Adipocyte (in vitro differentiated cells): ENCODE results near the gene SLC9A3.
"Not testable (repeated sequence)": the region's sequence is repeated elsewhere in the genome, so short reads cannot be mapped to it uniquely, and the experiment has no call there.

Experiments used
- DNase-seq: peaks from one replicate; pipeline ENCODE4 v3.0.0-alpha.2; 2015; ENCODE audit warnings: low read depth
- H3K27me3 ChIP-seq: replicated peaks from 2 replicates; pipeline ENCODE4 v1.7.0; 2013; ENCODE audit warnings: mild to moderate bottlenecking, low read length, moderate library complexity; ENCODE audit not compliant: control insufficient read depth, insufficient read depth
- H3K36me3 ChIP-seq: 2 replicates; pipeline ENCODE4 v1.7.0; 2013; ENCODE audit warnings: low read length, mild to moderate bottlenecking, moderate library complexity; ENCODE audit not compliant: control insufficient read depth, insufficient read depth, severe bottlenecking
- H3K4me1 ChIP-seq: 2 replicates; pipeline ENCODE4 v1.7.0; 2013; ENCODE audit warnings: mild to moderate bottlenecking, low read length, moderate library complexity; ENCODE audit not compliant: control insufficient read depth, insufficient read depth
- H3K4me3 ChIP-seq: 2 replicates; pipeline ENCODE4 v1.7.0; 2013; ENCODE audit warnings: mild to moderate bottlenecking, low read length, moderate library complexity
- H3K9ac ChIP-seq: 2 replicates; pipeline ENCODE4 v1.7.0; 2013; ENCODE audit warnings: mild to moderate bottlenecking, low read length, moderate library complexity
- H3K9me3 ChIP-seq: 2 replicates; pipeline ENCODE4 v1.7.0; 2013; ENCODE audit warnings: mild to moderate bottlenecking, low read length, moderate library complexity; ENCODE audit not compliant: control insufficient read depth

Gene SLC9A3

DNA sequence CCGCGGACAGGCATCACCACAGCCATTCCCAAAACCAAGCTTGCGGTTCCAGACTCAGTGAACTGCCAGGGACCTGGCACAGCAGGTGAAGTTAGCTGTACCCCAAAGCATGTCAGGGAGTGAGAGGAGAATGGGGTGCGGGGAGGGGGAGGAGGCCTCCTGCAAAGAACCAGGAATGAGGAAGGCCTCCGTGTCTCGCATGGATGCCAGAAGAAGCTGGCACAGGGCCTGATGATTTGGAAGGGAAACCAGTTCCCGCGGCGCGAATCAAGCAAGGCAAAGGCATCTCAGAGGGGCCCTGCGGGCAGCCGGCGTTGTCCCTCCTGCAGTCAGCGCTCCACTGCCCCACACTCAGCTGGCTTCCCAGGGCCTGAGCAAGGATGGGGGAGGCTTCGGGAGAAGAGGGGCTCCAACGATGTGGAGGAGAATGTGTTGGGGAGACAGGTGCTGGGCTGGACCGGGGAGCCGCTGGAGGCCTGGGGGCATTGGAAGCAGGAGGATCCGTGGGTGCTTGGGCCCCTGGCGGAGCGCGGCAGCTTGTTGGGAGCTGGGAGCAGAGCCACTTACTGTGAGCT is 14.6 kb downstream of the SLC9A3 start:
- Histone ChIP-seq H3K36me3 (no peaks in the 10 kb centered on the region), H3K27me3 (peaks cover 21% of the 10 kb centered on the region), H3K9me3 (no peaks in the 10 kb centered on the region), H3K9ac (no peak overlapping the region), H3K4me3 (no peak overlapping the region), H3K4me1 (no peaks in the 10 kb centered on the region)
- DNase-seq: no peak

- DNase-seq, H3K4me1 ChIP-seq, H3K4me3 ChIP-seq, H3K9me3 ChIP-seq, H3K36me3 ChIP-seq, H3K9ac ChIP-seq: not testable (repeated sequence)
- H3K27me3 ChIP-seq: peaks cover 25% of the 10 kb centered on the region
Measured at GRCh38 chr5:507986-508575, 16.2 kb downstream of the SLC9A3 start.

DNA sequence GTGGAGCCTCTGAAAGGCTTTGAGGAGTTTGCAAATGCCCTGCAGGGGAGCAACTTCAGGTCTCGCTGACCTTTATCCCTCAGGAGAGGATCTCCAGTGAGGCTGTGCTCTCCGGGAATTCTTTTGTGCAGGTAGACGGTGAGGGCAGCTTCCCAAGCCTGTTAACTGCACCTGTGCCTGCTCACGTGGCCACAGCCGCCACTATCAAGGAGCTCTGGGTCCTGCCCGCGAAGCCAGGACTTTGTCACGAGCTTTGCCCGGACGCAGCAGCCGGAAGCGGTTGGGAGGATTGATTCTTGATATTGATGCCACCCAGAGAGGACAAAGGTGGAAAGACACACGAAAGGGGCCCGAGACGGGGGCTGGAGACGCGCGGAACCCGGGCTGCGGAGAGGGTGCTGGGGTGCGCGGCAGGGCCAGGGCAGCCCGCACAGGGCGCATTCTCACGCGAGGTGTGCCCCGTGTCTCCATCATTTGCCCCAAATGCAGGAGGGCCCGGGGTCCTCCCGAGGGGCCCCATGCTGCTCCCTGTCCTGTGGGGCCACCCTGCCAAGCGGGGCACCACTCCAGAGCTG is 18.2 kb downstream of the SLC9A3 start:
- Histone ChIP-seq H3K4me3 (no peak overlapping the region), H3K36me3 (no peaks in the 10 kb centered on the region), H3K9me3 (peaks cover 10% of the 10 kb centered on the region), H3K27me3 (peaks cover 28% of the 10 kb centered on the region), H3K9ac (no peak overlapping the region), H3K4me1 (no peaks in the 10 kb centered on the region)
- DNase-seq: no peak

GRCh38 chr5:504326-505154 is 19.7 kb downstream of the SLC9A3 start:
- Histone ChIP-seq H3K4me1 (no peaks in the 10 kb centered on the region), H3K9me3 (peaks cover 10% of the 10 kb centered on the region), H3K27me3 (peaks cover 37% of the 10 kb centered on the region), H3K9ac (no peak overlapping the region), H3K4me3 (no peak overlapping the region), H3K36me3 (no peaks in the 10 kb centered on the region)
- DNase-seq: no peak

- Histone ChIP-seq H3K27me3 (peaks cover 54% of the 10 kb centered on the region), H3K36me3 (no peaks in the 10 kb centered on the region), H3K4me1 (no peaks in the 10 kb centered on the region), H3K4me3 (no peak overlapping the region), H3K9ac (no peak overlapping the region), H3K9me3 (peaks cover 10% of the 10 kb centered on the region)
- no peak for DNase-seq
Measured at GRCh38 chr5:502325-503079, 21.7 kb downstream of the SLC9A3 start.

DNA sequence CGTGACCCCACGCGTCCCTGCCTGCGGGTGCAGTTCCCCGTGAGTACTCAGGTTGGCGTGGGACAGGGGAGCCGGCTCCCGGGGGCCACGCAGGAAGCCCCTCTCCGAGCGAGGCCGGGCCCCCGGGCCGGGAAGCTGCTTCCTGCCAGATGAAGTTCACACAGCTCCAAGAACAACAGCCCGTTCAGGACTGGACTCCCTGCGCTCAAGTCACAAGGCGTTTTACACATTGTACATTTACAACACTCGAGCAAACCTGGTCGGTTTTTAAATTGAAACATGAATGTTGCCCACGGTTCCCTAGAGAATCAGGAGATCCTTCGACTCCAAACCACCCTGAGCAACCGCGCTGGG is 22.4 kb downstream of the SLC9A3 start:
- Histone ChIP-seq H3K9ac (no peak overlapping the region), H3K9me3 (peaks cover 10% of the 10 kb centered on the region), H3K4me3 (no peak overlapping the region), H3K36me3 (no peaks in the 10 kb centered on the region), H3K4me1 (no peaks in the 10 kb centered on the region), H3K27me3 (peaks cover 60% of the 10 kb centered on the region)
- DNase-seq: no peak

GRCh38 chr5:501105-501830 is 23.0 kb downstream of the SLC9A3 start:
- H3K27me3 ChIP-seq: peaks cover 58% of the 10 kb centered on the region

GRCh38 chr5:500491-500890 is 23.8 kb downstream of the SLC9A3 start:
- no peak for DNase-seq
- Histone ChIP-seq H3K36me3 (no peaks in the 10 kb centered on the region), H3K27me3 (peaks cover 56% of the 10 kb centered on the region), H3K9ac (no peak overlapping the region), H3K4me3 (no peak overlapping the region), H3K4me1 (no peaks in the 10 kb centered on the region), H3K9me3 (peaks cover 10% of the 10 kb centered on the region)

More at GRCh38 chr5:501105-501830, 23.0 kb downstream of the SLC9A3 start:
- peaks cover 10% of the 10 kb centered on the region for H3K9me3 ChIP-seq
- H3K36me3 ChIP-seq: no peaks in the 10 kb centered on the region
- no peak overlapping the region for H3K4me3 ChIP-seq
- no peak overlapping the region for H3K9ac ChIP-seq
- no peak for DNase-seq
- no peaks in the 10 kb centered on the region for H3K4me1 ChIP-seq

GRCh38 chr5:499233-500209 is 24.7 kb downstream of the SLC9A3 start:
- Histone ChIP-seq H3K27me3 (peaks cover 55% of the 10 kb centered on the region), H3K9ac (no peak overlapping the region), H3K9me3 (peaks cover 10% of the 10 kb centered on the region), H3K4me3 (no peak overlapping the region), H3K4me1 (no peaks in the 10 kb centered on the region), H3K36me3 (no peaks in the 10 kb centered on the region)
- no peak for DNase-seq
